GM23248 (cell line): ENCODE measurements around the gene BICDL2.

ENCODE experiments used
- EZH2 ChIP-seq: fragments of 200-600 bp; sonication (generic); IDR thresholded peaks from 2 replicates; pipeline ENCODE4 v1.6.1; 2018; ENCODE audit warnings: antibody characterized with exemption, mild to moderate bottlenecking; ENCODE audit not compliant: insufficient read depth, poor library complexity, severe bottlenecking
- EZH2phosphoT487 ChIP-seq: fragments of 200-600 bp; sonication (generic); IDR thresholded peaks from 2 replicates; pipeline ENCODE4 v1.6.1; 2018; ENCODE audit warnings: antibody characterized with exemption, moderate library complexity, mild to moderate bottlenecking, low read depth; ENCODE audit not compliant: insufficient read depth

- TF ChIP-seq EZH2 (no peak), EZH2phosphoT487 (no peak)
These were observed 25.8 kb upstream of the BICDL2 start for GRCh38 chr16:3062553-3062952.
